Sigmoid colon (tissue), 4 donors: Measurements from ENCODE around the gene CACNA1A.

ENCODE experiments used
- POLR2A ChIP-seq, 2 donors: fragments of 450-650 bp; IDR thresholded peaks; one replicate each; pipeline ENCODE4 v1.6.1; 2016; ENCODE audit warnings: antibody characterized with exemption in 2 of 2, mild to moderate bottlenecking in 2 of 2, moderate library complexity in 2 of 2
- POLR2AphosphoS5 ChIP-seq, 4 donors: sonication (generic); formaldehyde crosslinking; IDR thresholded peaks; one replicate each; pipeline ENCODE4 v1.6.1; 2017; ENCODE audit warnings: antibody characterized with exemption in 4 of 4
- TF ChIP-seq, protein P1 (sequence below), 4 experiments: fragments of 450-650 bp in 3 of 4; fragments of 200-600 bp in 1 of 4; IDR thresholded peaks; one replicate each; pipeline ENCODE4 v1.5.1; 2016 to 2019; ENCODE audit warnings: antibody characterized with exemption in 4 of 4, mild to moderate bottlenecking in 3 of 4, moderate library complexity in 2 of 4

GRCh38 chr19:13499692-13500091 is 6.6 kb downstream of the CACNA1A start:
- TF ChIP-seq, protein P1, sequence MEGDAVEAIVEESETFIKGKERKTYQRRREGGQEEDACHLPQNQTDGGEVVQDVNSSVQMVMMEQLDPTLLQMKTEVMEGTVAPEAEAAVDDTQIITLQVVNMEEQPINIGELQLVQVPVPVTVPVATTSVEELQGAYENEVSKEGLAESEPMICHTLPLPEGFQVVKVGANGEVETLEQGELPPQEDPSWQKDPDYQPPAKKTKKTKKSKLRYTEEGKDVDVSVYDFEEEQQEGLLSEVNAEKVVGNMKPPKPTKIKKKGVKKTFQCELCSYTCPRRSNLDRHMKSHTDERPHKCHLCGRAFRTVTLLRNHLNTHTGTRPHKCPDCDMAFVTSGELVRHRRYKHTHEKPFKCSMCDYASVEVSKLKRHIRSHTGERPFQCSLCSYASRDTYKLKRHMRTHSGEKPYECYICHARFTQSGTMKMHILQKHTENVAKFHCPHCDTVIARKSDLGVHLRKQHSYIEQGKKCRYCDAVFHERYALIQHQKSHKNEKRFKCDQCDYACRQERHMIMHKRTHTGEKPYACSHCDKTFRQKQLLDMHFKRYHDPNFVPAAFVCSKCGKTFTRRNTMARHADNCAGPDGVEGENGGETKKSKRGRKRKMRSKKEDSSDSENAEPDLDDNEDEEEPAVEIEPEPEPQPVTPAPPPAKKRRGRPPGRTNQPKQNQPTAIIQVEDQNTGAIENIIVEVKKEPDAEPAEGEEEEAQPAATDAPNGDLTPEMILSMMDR (IDR thresholded peaks at IDR 0.05): no peak
- TF ChIP-seq POLR2A (IDR thresholded peaks at IDR 0.05): no peak
- no peak for TF ChIP-seq POLR2AphosphoS5 (IDR thresholded peaks at IDR 0.05)
